GM18909 (cell line): ENCODE data around the gene ALOXE3.
A peak's percentile ranks its signal among the peaks of the same experiment; 100 is the strongest.

Experiments
- ATAC-seq: cut with Tn5 transposase; IDR thresholded peaks from one replicate; pipeline ENCODE4 v1.9.1; 2021; ENCODE audit warnings: mild to moderate bottlenecking; ENCODE audit not compliant: unreplicated experiment, poor library complexity

ALOXE3 gene

GRCh38 chr17:8056976-8057625 lies 61.2 kb downstream of the ALOXE3 start:
- no peak for ATAC-seq

DNA sequence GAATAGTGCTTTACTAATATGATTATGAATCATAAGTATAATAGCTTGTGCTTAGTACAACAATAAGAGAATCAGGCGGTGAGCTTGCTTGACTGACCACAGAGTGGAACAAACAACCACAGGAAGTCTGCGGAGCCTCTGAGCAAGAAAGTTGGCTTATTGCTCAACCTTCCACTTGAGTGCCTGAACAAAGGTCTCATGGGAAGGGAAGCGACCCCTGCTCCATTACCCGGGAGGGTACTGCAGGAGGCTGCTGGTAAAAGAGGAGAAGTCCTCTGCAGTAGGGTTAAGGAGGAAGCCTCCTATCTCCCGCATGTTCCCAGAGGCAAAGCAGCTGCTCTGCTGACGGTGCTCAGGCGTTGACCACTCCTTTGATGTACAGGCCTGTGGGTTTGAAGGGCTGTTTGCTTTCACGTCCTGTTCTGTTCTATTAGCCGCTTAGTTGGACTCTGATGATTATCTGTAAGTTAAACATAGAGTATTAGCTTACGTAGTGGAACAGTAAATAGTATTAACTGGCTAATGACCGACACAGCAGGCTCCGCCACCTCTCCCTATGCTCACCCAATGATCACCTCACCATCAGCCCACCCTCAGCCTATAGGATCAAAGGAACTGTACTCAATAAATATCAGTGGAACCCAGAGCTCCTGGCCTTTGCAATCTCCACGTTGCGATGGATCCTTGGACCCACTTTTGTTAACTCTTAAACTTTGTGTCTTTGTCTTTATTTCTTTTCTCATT lies 61.9 kb downstream of the ALOXE3 start:
- ATAC-seq = peak; percentile 69

GRCh38 chr17:8055851-8056231 lies 62.5 kb downstream of the ALOXE3 start:
- ATAC-seq = no peak

- no peak for ATAC-seq
Observed at GRCh38 chr17:8053600-8053999, 64.7 kb downstream of the ALOXE3 start.

DNA sequence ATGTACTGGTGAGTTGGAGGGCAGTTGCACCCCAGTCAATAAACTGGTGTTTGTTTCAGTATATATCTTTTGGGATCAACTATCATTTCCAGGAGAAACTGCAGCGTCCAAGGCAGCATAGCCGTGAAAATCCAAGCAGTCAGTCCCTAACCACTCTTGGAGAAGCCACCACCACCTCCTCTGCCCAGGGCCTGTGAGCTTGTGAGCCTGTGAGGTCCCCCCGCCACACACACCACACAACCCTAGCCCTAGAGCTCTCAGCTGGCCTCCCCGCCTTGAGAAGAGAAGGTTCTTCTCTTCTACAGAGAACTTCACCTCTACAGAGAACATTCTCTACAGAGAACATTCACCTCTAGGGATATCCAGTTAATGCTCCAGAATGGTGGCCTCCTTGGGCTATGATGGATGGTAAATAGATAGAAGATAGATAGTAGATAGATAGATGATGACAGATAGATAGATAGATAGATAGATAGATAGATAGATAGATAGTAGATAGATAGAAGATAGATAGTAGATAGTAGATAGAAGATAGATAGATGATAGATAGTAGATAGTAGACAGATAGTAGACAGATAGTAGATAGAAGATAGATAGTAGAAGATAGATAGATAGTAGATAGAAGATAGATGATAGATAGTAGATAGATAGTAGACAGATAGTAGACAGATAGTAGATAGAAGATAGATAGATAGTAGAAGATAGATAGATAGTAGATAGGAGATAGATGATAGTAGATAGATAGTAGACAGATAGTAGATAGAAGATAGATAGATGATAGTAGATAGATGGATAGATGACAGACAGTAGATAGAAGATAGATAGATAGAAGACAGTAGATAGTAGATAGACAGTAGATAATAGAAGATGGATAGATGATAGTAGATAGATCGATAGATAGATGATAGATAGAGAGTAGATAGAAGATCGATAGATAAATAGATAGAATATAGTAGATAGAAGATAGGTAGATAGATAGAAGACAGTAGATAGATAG lies 65.8 kb downstream of the ALOXE3 start:
- no peak for ATAC-seq

- ATAC-seq = no peak
Observed at GRCh38 chr17:8051831-8052230, 66.5 kb downstream of the ALOXE3 start.

DNA sequence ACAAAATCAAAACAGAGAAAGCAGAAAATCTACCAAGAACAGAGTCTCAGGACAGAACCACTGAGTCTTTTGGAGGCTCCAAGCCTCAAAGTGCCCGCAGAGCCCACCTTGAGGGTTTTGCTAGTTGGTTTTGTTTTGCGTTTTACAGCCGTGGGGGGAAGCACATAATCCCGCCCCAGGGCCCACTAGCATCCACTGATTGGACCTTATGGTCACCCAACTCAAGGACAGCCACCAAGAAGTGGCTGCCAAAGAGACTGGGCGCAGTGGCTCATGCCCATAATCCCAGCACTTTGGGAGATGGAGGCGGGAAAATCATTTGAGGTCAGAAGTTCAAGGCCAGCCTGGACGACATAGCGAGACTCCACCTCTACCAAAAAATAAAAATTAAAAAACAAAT lies 69.6 kb downstream of the ALOXE3 start:
- ATAC-seq = no peak

- ATAC-seq = no peak
Observed at GRCh38 chr17:8048236-8048635, 70.1 kb downstream of the ALOXE3 start.

DNA sequence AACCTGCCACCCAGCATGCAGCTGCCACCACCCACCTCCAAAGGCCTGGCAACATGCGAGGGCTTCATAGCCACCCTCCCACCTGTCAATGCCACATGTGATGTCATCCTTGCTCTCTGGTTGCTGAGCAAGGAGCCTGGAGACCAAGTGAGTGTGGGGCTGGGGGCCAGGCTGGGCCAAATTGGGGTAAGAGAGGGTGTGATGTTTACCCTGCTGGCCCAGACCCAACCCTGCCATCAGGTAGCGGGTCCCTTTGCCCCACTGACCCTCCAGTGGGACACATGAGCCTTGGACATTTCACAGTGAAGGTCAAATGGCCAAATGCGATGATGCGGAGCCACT lies 70.6 kb downstream of the ALOXE3 start:
- ATAC-seq = no peak

- no peak for ATAC-seq
Observed at GRCh38 chr17:8046929-8047768, 71.2 kb downstream of the ALOXE3 start.

DNA sequence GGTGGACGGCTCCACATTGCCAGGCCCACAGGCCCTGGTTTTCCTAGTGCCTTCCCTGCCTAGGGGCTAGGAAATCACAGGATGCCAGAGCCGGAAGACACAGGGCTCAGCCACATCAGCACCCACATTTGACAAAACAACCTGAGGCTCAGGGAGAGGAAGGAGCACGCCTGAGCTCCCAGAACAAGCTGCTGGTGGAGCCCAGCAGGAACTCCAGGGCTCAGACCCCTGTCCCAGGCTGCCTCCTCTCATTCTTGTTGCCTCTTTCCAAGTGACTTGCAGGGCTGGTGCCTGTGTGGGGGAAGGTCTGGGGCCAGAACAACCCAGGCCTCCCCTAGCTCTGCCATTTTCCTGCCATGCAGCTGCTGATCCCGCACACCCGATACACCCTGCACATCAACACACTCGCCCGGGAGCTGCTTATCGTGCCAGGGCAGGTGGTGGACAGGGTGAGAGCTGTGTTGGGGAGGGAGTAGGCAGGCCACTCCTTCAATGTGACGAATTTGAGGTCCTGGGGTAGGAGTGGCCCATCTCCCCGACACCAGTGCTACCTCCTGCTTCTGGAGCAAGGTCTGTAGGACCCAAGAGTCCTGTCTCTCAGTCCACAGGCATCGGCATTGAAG lies 71.9 kb downstream of the ALOXE3 start:
- no peak for ATAC-seq
